SK-N-SH (cell line): ENCODE results near the gene NEDD1. TPM values are rescaled to one million over a fixed set of nuclear protein-coding genes. Genes with fewer than 3 reads are reported as not detected.

Source experiments
- CTCF ChIA-PET: fragments of 300-600, 350-600 bp; formaldehyde crosslinking; extraction: SDS; loops from one replicate; lab custom pipeline; 2021; lab: Yijun Ruan, JAX
- POLR2A ChIA-PET: fragments of 350-600 bp; sonication (Branson Sonifier 250); formaldehyde crosslinking; extraction: SDS; loops from one replicate; lab custom pipeline; 2020; ENCODE audit warnings: antibody characterized with exemption, inconsistent platforms; lab: Yijun Ruan, JAX
- DNase-seq: peaks from one replicate; pipeline ENCODE4 v3.0.0; 2012
- H2AFZ ChIP-seq: fragments of 200-600 bp; sonication (generic); 2 replicates; pipeline ENCODE4 v1.8.1; 2016; ENCODE audit warnings: antibody characterized with exemption, mild to moderate bottlenecking, low read depth
- H3F3A ChIP-seq: fragments of 200-600 bp; sonication (generic); replicated peaks from 2 replicates; pipeline ENCODE3; 2016; ENCODE audit warnings: antibody characterized with exemption, mild to moderate bottlenecking; ENCODE audit not compliant: insufficient read depth
- H3K27ac ChIP-seq, 2 experiments: fragments of 200-500 bp in 1 of 2; fragments of 200-600 bp in 1 of 2; sonication (Bioruptor generic) in 1 of 2; sonication (generic), shearing (Covaris generic) in 1 of 2; 2 replicates each; pipeline versions ENCODE4 v1.5.1 to v1.6.1; 2014 to 2016; ENCODE audit warnings: low read depth in 2 of 2, inconsistent platforms in 1 of 2, low read length in 1 of 2, mild to moderate bottlenecking in 1 of 2, mixed read lengths in 1 of 2
- H3K27me3 ChIP-seq: fragments of 200-600 bp; sonication (generic), shearing (Covaris generic); 2 replicates; pipeline ENCODE4 v1.6.1; 2016; ENCODE audit warnings: mixed run types; ENCODE audit not compliant: insufficient read depth
- H3K36me3 ChIP-seq, 2 experiments: fragments of 200-500 bp in 1 of 2; fragments of 200-600 bp in 1 of 2; sonication (Bioruptor generic) in 1 of 2; sonication (generic) in 1 of 2; replicated peaks in 1 of 2; 2 replicates each; pipeline versions ENCODE3 to v1.5.1; 2014 to 2016; ENCODE audit warnings: low read length in 1 of 2, mild to moderate bottlenecking in 1 of 2; ENCODE audit not compliant: insufficient read depth in 2 of 2, control insufficient read depth in 1 of 2
- H3K4me1 ChIP-seq, 2 experiments: fragments of 200-500 bp in 1 of 2; fragments of 200-600 bp in 1 of 2; sonication (Bioruptor generic) in 1 of 2; sonication (generic), shearing (Covaris generic) in 1 of 2; 2 replicates each; pipeline versions ENCODE4 v1.5.1 to v1.6.1; 2014 to 2016; ENCODE audit warnings: low read depth in 1 of 2, low read length in 1 of 2, mixed run types in 1 of 2; ENCODE audit not compliant: insufficient read depth in 2 of 2, control insufficient read depth in 1 of 2
- H3K4me2 ChIP-seq: fragments of 200-600 bp; sonication (generic), shearing (Covaris generic); 2 replicates; pipeline ENCODE4 v1.6.1; 2017; ENCODE audit warnings: mixed run types
- H3K4me3 ChIP-seq, 2 experiments: fragments of 200-500 bp in 1 of 2; fragments of 200-600 bp in 1 of 2; sonication (Bioruptor generic) in 1 of 2; sonication (generic), shearing (Covaris generic) in 1 of 2; 2 replicates each; pipeline versions ENCODE4 v1.5.1 to v1.8.1; 2014 to 2016; ENCODE audit warnings: low read depth in 2 of 2, inconsistent platforms in 1 of 2, low read length in 1 of 2, mild to moderate bottlenecking in 1 of 2, mixed read lengths in 1 of 2, moderate library complexity in 1 of 2
- H3K79me2 ChIP-seq: fragments of 200-600 bp; sonication (generic); 2 replicates; pipeline ENCODE4 v1.8.1; 2017; ENCODE audit warnings: mild to moderate bottlenecking; ENCODE audit not compliant: insufficient read depth
- H3K9ac ChIP-seq: fragments of 200-600 bp; sonication (generic); 2 replicates; pipeline ENCODE4 v1.6.1; 2017; ENCODE audit warnings: mixed run types
- H3K9me2 ChIP-seq: fragments of 200-600 bp; sonication (generic); 2 replicates; pipeline ENCODE4 v1.6.1; 2017; ENCODE audit warnings: mixed run types
- H3K9me3 ChIP-seq: fragments of 200-600 bp; sonication (generic); 2 replicates; pipeline ENCODE4 v1.6.1; 2017; ENCODE audit warnings: mixed run types, mild to moderate bottlenecking, moderate library complexity
- H4K20me1 ChIP-seq: fragments of 200-600 bp; sonication (generic); 2 replicates; pipeline ENCODE4 v1.6.1; 2017; ENCODE audit warnings: mild to moderate bottlenecking, mixed run types; ENCODE audit not compliant: insufficient read depth
- FOXJ3 ChIP-seq: sonication (generic); formaldehyde crosslinking; IDR thresholded peaks from 2 replicates; pipeline ENCODE4 v1.5.1; 2020; ENCODE audit warnings: mild to moderate bottlenecking, missing genetic modification reagents
- GATA2 ChIP-seq: sonication (generic); formaldehyde crosslinking; IDR thresholded peaks from 2 replicates; pipeline ENCODE4 v1.5.0; 2020; ENCODE audit warnings: mild to moderate bottlenecking, missing genetic modification reagents
- IRF3 ChIP-seq: fragments of 150-350 bp; IDR thresholded peaks from 2 replicates; pipeline ENCODE4 v1.6.1; 2016; ENCODE audit warnings: mild to moderate bottlenecking, low read depth, low read length
- JUND ChIP-seq: IDR thresholded peaks from 2 replicates; pipeline ENCODE4 v1.4.0; 2012
- NFIC ChIP-seq: IDR thresholded peaks from 2 replicates; pipeline ENCODE4 v1.4.0; 2012; ENCODE audit warnings: borderline replicate concordance
- NRF1 ChIP-seq: IDR thresholded peaks from 2 replicates; pipeline ENCODE4 v1.6.1; 2012; ENCODE audit warnings: low read depth, mild to moderate bottlenecking, low read length
- PBX3 ChIP-seq: IDR thresholded peaks from 2 replicates; pipeline ENCODE4; 2012
- RAD21 ChIP-seq: IDR thresholded peaks from 2 replicates; pipeline ENCODE4 v1.6.1; 2012; ENCODE audit warnings: mild to moderate bottlenecking, low read length
- RCOR1 ChIP-seq: fragments of 150-350 bp; IDR thresholded peaks from 2 replicates; pipeline ENCODE4 v1.6.1; 2017; ENCODE audit warnings: antibody characterized with exemption, low read length
- REST ChIP-seq: IDR thresholded peaks from 2 replicates; pipeline ENCODE4 v1.6.1; 2012; ENCODE audit warnings: mild to moderate bottlenecking, low read depth, low read length, moderate library complexity
- RFX5 ChIP-seq: IDR thresholded peaks from 2 replicates; pipeline ENCODE4 v1.6.1; 2012; ENCODE audit warnings: mild to moderate bottlenecking, improper control_type of control experiment, low read length
- TAF1 ChIP-seq: IDR thresholded peaks from 2 replicates; pipeline ENCODE4 v1.6.1; 2012; ENCODE audit warnings: low read depth, mild to moderate bottlenecking, low read length, moderate library complexity, borderline replicate concordance
- USF1 ChIP-seq: IDR thresholded peaks from 2 replicates; pipeline ENCODE4 v1.4.0; 2012; ENCODE audit warnings: low read depth, borderline replicate concordance
- WGBS: methylation state at CpG from one replicate; pipeline ENCODE4 v1.1.6; 2017; ENCODE audit warnings: low lambda C conversion rate; 5-methylcytosine and 5-hydroxymethylcytosine counted together
- polyA plus RNA-seq, 3 experiments: library from polyadenylated mRNA; depleted of rRNA; stranded (reverse); fragments of >200 nt; gene quantifications; 2 replicates each; pipeline ENCODE4 v1.2.3, GENCODE V29; 2012

The NEDD1 gene
- polyA plus RNA-seq, 1 of the 3 experiments (the other 2 are of a cell fraction): 6.0 TPM

GRCh38 chr12:96908423-96908675 is 1.3 kb downstream of the NEDD1 start:
- Histone ChIP-seq H3K9me2 (no peaks in the 10 kb centered on the region), H3K4me3 (peak overlapping the region; percentile 91 to 94), H3K27ac (peak overlapping the region in 1 of 2 experiments; percentile 58; a peak in 1 of 4 replicates), H3F3A (no peaks in the 10 kb centered on the region), H3K36me3 (no peaks in the 10 kb centered on the region), H3K79me2 (peaks cover 58% of the 10 kb centered on the region), H3K4me2 (peak overlapping the region; percentile 93), H3K27me3 (no peaks in the 10 kb centered on the region), H3K4me1 (peaks cover 8 to 12% of the 10 kb centered on the region in 2 experiments; a peak in 2 of 4 replicates), H3K9ac (no peak overlapping the region; the same call in 1 of the 2 replicates), H2AFZ (no peak overlapping the region; the same call in 1 of the 2 replicates), H4K20me1 (no peaks in the 10 kb centered on the region), H3K9me3 (no peaks in the 10 kb centered on the region)
- CTCF ChIA-PET: no interaction called here
- TF ChIP-seq FOXJ3 (CRISPR knock-in tag): no peak
- no peak for TF ChIP-seq RAD21
- no peak for TF ChIP-seq TAF1
- no peak for TF ChIP-seq JUND
- no peak for TF ChIP-seq REST
- no peak for TF ChIP-seq USF1
- no peak for TF ChIP-seq PBX3
- TF ChIP-seq IRF3: no peak
- no peak for TF ChIP-seq RCOR1
- TF ChIP-seq GATA2 (CRISPR knock-in tag): no peak
- no peak for TF ChIP-seq NFIC
- no peak for TF ChIP-seq RFX5
- TF ChIP-seq NRF1: no peak
- 70% methylated on average over 3 of the region's 3 CpGs for WGBS
- POLR2A ChIA-PET: no interaction called here
- DNase-seq: no peak
